ENCODE measurements around the gene BMERB1.
"Not testable (repeated sequence)": the region's sequence is repeated elsewhere in the genome, so short reads cannot be mapped to it uniquely, and the experiment has no call there.

BMERB1 gene

GRCh38 chr16:15464401-15465186 lies 30.2 kb downstream of the BMERB1 start:
- no peak for DNase-seq

- no peak for DNase-seq
Observed at GRCh38 chr16:15466131-15466530, 31.7 kb downstream of the BMERB1 start.

- DNase-seq, result no peak
Observed at GRCh38 chr16:15466886-15467781, 32.7 kb downstream of the BMERB1 start.

GRCh38 chr16:15476971-15477370 lies 42.6 kb downstream of the BMERB1 start:
- DNase-seq, result not testable (repeated sequence)

GRCh38 chr16:15477802-15478201 lies 43.4 kb downstream of the BMERB1 start:
- no peak for DNase-seq

- DNase-seq, result peak; percentile 54 to 60
Observed at GRCh38 chr16:15482068-15482747, 47.8 kb downstream of the BMERB1 start.

- no peak for DNase-seq
Observed at GRCh38 chr16:15482748-15483298, 48.4 kb downstream of the BMERB1 start.

GRCh38 chr16:15483857-15484256 lies 49.5 kb downstream of the BMERB1 start:
- DNase-seq, result no peak

GRCh38 chr16:15484662-15485061 lies 50.3 kb downstream of the BMERB1 start:
- DNase-seq, result no peak

- DNase-seq, result no peak
Observed at GRCh38 chr16:15485175-15485574, 50.8 kb downstream of the BMERB1 start.

- no peak for DNase-seq
Observed at GRCh38 chr16:15486661-15487060, 52.3 kb downstream of the BMERB1 start.

GRCh38 chr16:15487336-15488284 lies 53.2 kb downstream of the BMERB1 start:
- no peak for DNase-seq

GRCh38 chr16:15489016-15489415 lies 54.6 kb downstream of the BMERB1 start:
- no peak for DNase-seq

- no peak for DNase-seq
Observed at GRCh38 chr16:15490123-15490711, 55.8 kb downstream of the BMERB1 start.

- no peak for DNase-seq
Observed at GRCh38 chr16:15491411-15491810, 57.0 kb downstream of the BMERB1 start.

- DNase-seq, result no peak
Observed at GRCh38 chr16:15492091-15492740, 57.8 kb downstream of the BMERB1 start.

GRCh38 chr16:15493466-15494180 lies 59.2 kb downstream of the BMERB1 start:
- DNase-seq, result no peak

GRCh38 chr16:15494236-15494635 lies 59.8 kb downstream of the BMERB1 start:
- no peak for DNase-seq

GRCh38 chr16:15495898-15496297 lies 61.5 kb downstream of the BMERB1 start:
- DNase-seq, result no peak
